DMS53 treated with DMSO at 0.1 percent for 48 hours (cell line): ENCODE results near the gene RAB27B.

Experiments
- DNase-seq: peaks from one replicate; lab custom pipeline; 2025; ENCODE audit not compliant: unreplicated experiment; lab: John Stamatoyannopoulos, UW

The RAB27B gene

GRCh38 chr18:54906331-54907185, 78.3 kb downstream of the RAB27B start:
- DNase-seq, result no peak

- no peak for DNase-seq
Measured at GRCh38 chr18:54909538-54909937, 81.3 kb downstream of the RAB27B start.

- DNase-seq, result no peak
Measured at GRCh38 chr18:54910161-54910919, 82.1 kb downstream of the RAB27B start.

- DNase-seq, result no peak
Measured at GRCh38 chr18:54911551-54911950, 83.3 kb downstream of the RAB27B start.

GRCh38 chr18:54914816-54915215, 86.5 kb downstream of the RAB27B start:
- DNase-seq, result no peak

- DNase-seq, result no peak
Measured at GRCh38 chr18:54916507-54916906, 88.2 kb downstream of the RAB27B start.

GRCh38 chr18:54918060-54918459, 89.8 kb downstream of the RAB27B start:
- DNase-seq, result no peak

- DNase-seq, result no peak
Measured at GRCh38 chr18:54919412-54919811, 91.1 kb downstream of the RAB27B start.

- peak; percentile 43 for DNase-seq
Measured at GRCh38 chr18:54923339-54923956, 95.2 kb downstream of the RAB27B start.

- DNase-seq, result no peak
Measured at GRCh38 chr18:54924948-54925347, 96.7 kb downstream of the RAB27B start.

GRCh38 chr18:54926593-54927325, 98.5 kb downstream of the RAB27B start:
- no peak for DNase-seq

- no peak for DNase-seq
Measured at GRCh38 chr18:54928236-54928635, 100.0 kb downstream of the RAB27B start.

GRCh38 chr18:54931152-54931551, 102.9 kb downstream of the RAB27B start:
- DNase-seq, result no peak

- DNase-seq, result no peak
Measured at GRCh38 chr18:54932472-54932871, 104.2 kb downstream of the RAB27B start.

GRCh38 chr18:54938506-54938905, 110.2 kb downstream of the RAB27B start:
- no peak for DNase-seq

- no peak for DNase-seq
Measured at GRCh38 chr18:54939361-54939917, 111.2 kb downstream of the RAB27B start.

- no peak for DNase-seq
Measured at GRCh38 chr18:54942144-54942543, 113.9 kb downstream of the RAB27B start.

GRCh38 chr18:54942569-54942968, 114.3 kb downstream of the RAB27B start:
- DNase-seq, result no peak
